PC-3 (cell line): ENCODE data around the gene SLC38A2. TPM values are rescaled to one million over a fixed set of nuclear protein-coding genes. Genes with fewer than 3 reads are reported as not detected.

Experiments
- ATAC-seq: fragments of 200-7000 bp; cut with Tn5 transposase; 2 replicates; pipeline ENCODE4 v1.9.1; 2020; ENCODE audit warnings: mild to moderate bottlenecking, moderate library complexity
- BruUV-seq: library from RNA; stranded (reverse); fragments of 400-500 nt; replicated peaks from 2 replicates; lab custom pipeline; 2021; lab: Mats Ljungman, UMichigan
- CTCF ChIA-PET: fragments of 300-600 bp; sonication (Branson Sonifier 250); formaldehyde crosslinking; loops from one replicate; lab custom pipeline; 2022; ENCODE audit warnings: antibody characterized with exemption; lab: Charles Lee
- POLR2A ChIA-PET: fragments of 300-600 bp; sonication (Branson Sonifier 250); formaldehyde crosslinking; loops from one replicate; lab custom pipeline; 2022; ENCODE audit warnings: antibody characterized with exemption; ENCODE audit not compliant: unreplicated experiment; lab: Charles Lee
- DNase-seq: peaks from one replicate; pipeline ENCODE4 v3.0.0-alpha.2; 2015
- H2AFZ ChIP-seq: fragments of 300-600 bp; sonication (generic); 2 replicates; pipeline ENCODE4 v1.6.0; 2016; ENCODE audit warnings: antibody characterized with exemption, low read length
- H3F3A ChIP-seq: fragments of 300-600 bp; sonication (generic); one replicate; pipeline ENCODE4 v1.6.0; 2017; ENCODE audit warnings: antibody characterized with exemption, low read length, control low read depth, mild to moderate bottlenecking; ENCODE audit not compliant: unreplicated experiment
- H3K27ac ChIP-seq: fragments of 300-600 bp; sonication (generic); 2 replicates; pipeline ENCODE4 v1.5.1; 2016; ENCODE audit warnings: mild to moderate bottlenecking, low read length
- H3K27me3 ChIP-seq: fragments of 300-600 bp; sonication (generic); 2 replicates; pipeline ENCODE4 v1.6.1; 2016; ENCODE audit warnings: low read length, mixed read lengths
- H3K36me3 ChIP-seq: fragments of 300-600 bp; sonication (generic); 2 replicates; pipeline ENCODE4 v1.6.1; 2016; ENCODE audit warnings: low read depth, mixed run types, low read length, mixed read lengths
- H3K4me1 ChIP-seq: fragments of 300-600 bp; sonication (generic); 2 replicates; pipeline ENCODE4 v1.5.1; 2016; ENCODE audit warnings: low read length; ENCODE audit not compliant: insufficient read depth
- H3K4me2 ChIP-seq: fragments of 300-600 bp; sonication (generic); 2 replicates; pipeline ENCODE4 v1.6.0; 2016; ENCODE audit warnings: low read length
- H3K4me3 ChIP-seq: fragments of 300-600 bp; sonication (generic); 2 replicates; pipeline ENCODE4 v1.5.1; 2016; ENCODE audit warnings: mild to moderate bottlenecking, low read length, mixed read lengths
- H3K79me2 ChIP-seq: fragments of 300-600 bp; sonication (generic); 2 replicates; pipeline ENCODE4 v1.6.1; 2017; ENCODE audit warnings: low read length, mixed read lengths
- H3K9ac ChIP-seq: fragments of 300-600 bp; sonication (generic); 2 replicates; pipeline ENCODE4 v1.6.0; 2016; ENCODE audit warnings: mild to moderate bottlenecking, low read length
- H3K9me2 ChIP-seq: fragments of 300-600 bp; sonication (generic); replicated peaks from 2 replicates; pipeline ENCODE4 v1.6.1; 2016; ENCODE audit warnings: mixed run types, low read length, mixed read lengths
- H3K9me3 ChIP-seq: fragments of 300-600 bp; sonication (generic); 2 replicates; pipeline ENCODE4 v1.6.1; 2016; ENCODE audit warnings: low read length, mixed read lengths
- H4K20me1 ChIP-seq: fragments of 300-600 bp; sonication (generic); 2 replicates; pipeline ENCODE4 v1.6.1; 2016; ENCODE audit warnings: low read length, mixed read lengths
- EZH2 ChIP-seq: fragments of 300-600 bp; sonication (generic); IDR thresholded peaks from one replicate; pipeline ENCODE4 v1.6.1; 2017; ENCODE audit warnings: antibody characterized with exemption, mild to moderate bottlenecking, low read length; ENCODE audit not compliant: unreplicated experiment
- EZH2phosphoT487 ChIP-seq: fragments of 300-600 bp; sonication (generic); IDR thresholded peaks from 2 replicates; pipeline ENCODE4 v1.6.1; 2018; ENCODE audit warnings: mild to moderate bottlenecking, antibody characterized with exemption, low read length, borderline replicate concordance
- intact Hi-C: fragments of 100-400 bp; cut with micrococcal nuclease; formaldehyde crosslinking; loops from 2 replicates; pipeline ENCODE4 v1.9.0; 2023
- total RNA-seq: library from RNA; depleted of rRNA; stranded (reverse); fragments of >200 nt; gene quantifications from 2 replicates; pipeline ENCODE4 v1.2.3, GENCODE V29; 2014
- TF ChIP-seq, protein P1 (sequence below): fragments of 300-600 bp; sonication (generic); conservative IDR thresholded peaks from 2 replicates; pipeline ENCODE4 v1.5.1; 2017; ENCODE audit warnings: antibody characterized with exemption, low read depth, mild to moderate bottlenecking, low read length

Gene SLC38A2
- total RNA-seq, 1 experiment from 2014 or later, result 214 TPM

DNA sequence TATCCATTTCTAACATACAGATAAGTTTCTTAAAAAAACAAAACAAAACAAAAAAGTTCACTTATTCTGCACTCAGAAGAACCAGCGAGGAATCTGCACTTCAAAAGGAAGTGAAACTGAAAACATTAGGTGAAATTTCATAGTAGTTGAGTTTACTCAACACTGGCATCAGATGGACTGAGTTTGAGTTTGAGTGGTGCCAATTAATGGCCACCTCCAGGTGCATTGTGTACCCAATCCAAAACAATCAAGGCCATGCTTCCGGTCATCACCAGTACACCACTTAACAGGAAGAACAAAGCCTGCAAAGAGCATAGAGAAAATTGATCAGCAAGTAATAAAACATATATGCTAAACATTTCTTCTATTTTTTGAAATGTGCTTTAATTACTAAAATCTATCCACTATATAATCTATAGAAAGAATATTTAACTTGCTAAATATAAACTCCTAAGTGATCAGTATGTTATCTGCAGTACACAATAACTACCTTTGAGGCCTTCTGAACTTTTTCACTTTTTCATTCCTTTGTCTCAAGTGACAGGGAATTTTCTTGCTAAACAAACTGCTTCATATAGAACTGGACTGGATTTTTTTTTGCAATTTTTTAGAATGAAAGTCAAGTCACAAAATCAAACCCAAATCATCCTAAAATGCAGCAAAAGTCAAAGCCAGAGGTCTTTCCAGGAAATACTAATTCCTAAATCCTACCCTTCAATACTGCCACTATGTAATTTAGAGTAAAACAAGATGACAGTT, 11.5 kb downstream of the SLC38A2 start:
- TF ChIP-seq, protein P1, sequence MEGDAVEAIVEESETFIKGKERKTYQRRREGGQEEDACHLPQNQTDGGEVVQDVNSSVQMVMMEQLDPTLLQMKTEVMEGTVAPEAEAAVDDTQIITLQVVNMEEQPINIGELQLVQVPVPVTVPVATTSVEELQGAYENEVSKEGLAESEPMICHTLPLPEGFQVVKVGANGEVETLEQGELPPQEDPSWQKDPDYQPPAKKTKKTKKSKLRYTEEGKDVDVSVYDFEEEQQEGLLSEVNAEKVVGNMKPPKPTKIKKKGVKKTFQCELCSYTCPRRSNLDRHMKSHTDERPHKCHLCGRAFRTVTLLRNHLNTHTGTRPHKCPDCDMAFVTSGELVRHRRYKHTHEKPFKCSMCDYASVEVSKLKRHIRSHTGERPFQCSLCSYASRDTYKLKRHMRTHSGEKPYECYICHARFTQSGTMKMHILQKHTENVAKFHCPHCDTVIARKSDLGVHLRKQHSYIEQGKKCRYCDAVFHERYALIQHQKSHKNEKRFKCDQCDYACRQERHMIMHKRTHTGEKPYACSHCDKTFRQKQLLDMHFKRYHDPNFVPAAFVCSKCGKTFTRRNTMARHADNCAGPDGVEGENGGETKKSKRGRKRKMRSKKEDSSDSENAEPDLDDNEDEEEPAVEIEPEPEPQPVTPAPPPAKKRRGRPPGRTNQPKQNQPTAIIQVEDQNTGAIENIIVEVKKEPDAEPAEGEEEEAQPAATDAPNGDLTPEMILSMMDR, result no peak
- TF ChIP-seq EZH2 (no peak), EZH2phosphoT487 (no peak)
- Histone ChIP-seq H4K20me1 (peaks cover 80% of the 10 kb centered on the region), H3K79me2 (peaks cover 30% of the 10 kb centered on the region), H3K27ac (no peak overlapping the region), H3F3A (peaks cover 76% of the 10 kb centered on the region), H3K4me1 (peaks cover 14% of the 10 kb centered on the region), H3K4me3 (no peak overlapping the region), H3K9ac (no peak overlapping the region), H3K9me3 (no peaks in the 10 kb centered on the region), H3K4me2 (no peak overlapping the region), H3K36me3 (peaks cover 74% of the 10 kb centered on the region), H3K27me3 (no peaks in the 10 kb centered on the region), H3K9me2 (no peaks in the 10 kb centered on the region), H2AFZ (no peak overlapping the region)
- ATAC-seq, result no peak
- no TSS peak for BruUV-seq
- no peak for DNase-seq
- ChIA-PET CTCF (no interaction called here), POLR2A (no interaction called here)
- intact Hi-C loops, result no loop called here

DNA sequence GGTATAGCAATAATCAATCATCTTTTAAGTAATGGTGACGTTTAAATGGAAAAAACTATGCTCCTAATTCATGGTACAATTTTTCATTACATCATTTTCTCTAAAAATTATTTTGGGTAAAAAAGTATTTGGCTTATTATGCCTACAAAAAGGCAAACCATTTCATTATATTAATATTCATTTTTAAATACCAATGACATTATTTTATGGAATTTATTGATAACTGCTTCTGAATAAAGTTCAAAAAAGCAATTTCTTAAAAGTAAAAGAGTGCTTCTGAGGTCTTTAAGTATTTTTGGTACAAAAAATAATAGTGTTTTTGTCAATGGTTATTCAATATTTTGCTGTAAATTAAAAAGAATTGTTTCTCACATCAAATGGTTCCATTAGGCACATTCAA, 12.2 kb downstream of the SLC38A2 start:
- ChIA-PET CTCF (no interaction called here), POLR2A (no interaction called here)
- H3K9me3 ChIP-seq, result no peaks in the 10 kb centered on the region
- H2AFZ ChIP-seq, result no peak overlapping the region
- H3K27me3 ChIP-seq, result no peaks in the 10 kb centered on the region
- ATAC-seq (no peak), DNase-seq (no peak)
- no peak overlapping the region for H3K4me3 ChIP-seq
- H3K27ac ChIP-seq, result no peak overlapping the region
- H3F3A ChIP-seq, result peaks cover 70% of the 10 kb centered on the region
- TF ChIP-seq, protein P1, result no peak
- TF ChIP-seq EZH2 (no peak), EZH2phosphoT487 (no peak)
- H3K9ac ChIP-seq, result no peak overlapping the region
- no peaks in the 10 kb centered on the region for H3K9me2 ChIP-seq
- H3K4me1 ChIP-seq, result peaks cover 7% of the 10 kb centered on the region
- peaks cover 23% of the 10 kb centered on the region for H3K79me2 ChIP-seq
- peaks cover 74% of the 10 kb centered on the region for H4K20me1 ChIP-seq
- intact Hi-C loops, result no loop called here
- H3K4me2 ChIP-seq, result no peak overlapping the region
- H3K36me3 ChIP-seq, result peaks cover 66% of the 10 kb centered on the region
- BruUV-seq, result no TSS peak
